Trophoblast cell (in vitro differentiated cells and primary cell): ENCODE measurements around the gene PPL.
A peak's percentile ranks its signal among the peaks of the same experiment; 100 is the strongest.

Experiments
- DNase-seq, 2 donors: peaks; one replicate each; pipeline ENCODE4 v3.0.0-alpha.2; 2016
- H2AFZ ChIP-seq: 2 replicates; pipeline ENCODE4 v1.6.1; 2013; ENCODE audit warnings: low read length, moderate library complexity, mild to moderate bottlenecking; ENCODE audit not compliant: insufficient read depth, poor library complexity
- H2AK5ac ChIP-seq: 2 replicates; pipeline ENCODE4 v1.6.1; 2013; ENCODE audit warnings: mild to moderate bottlenecking, low read length
- H2BK120ac ChIP-seq: 2 replicates; pipeline ENCODE4 v1.6.1; 2013; ENCODE audit warnings: low read length, mild to moderate bottlenecking, moderate library complexity; ENCODE audit not compliant: insufficient read depth, poor library complexity
- H2BK12ac ChIP-seq: 2 replicates; pipeline ENCODE4 v1.6.1; 2013; ENCODE audit warnings: mild to moderate bottlenecking, low read length, moderate library complexity
- H2BK5ac ChIP-seq: 2 replicates; pipeline ENCODE4 v1.6.1; 2013; ENCODE audit warnings: low read length, low read depth, moderate library complexity, mild to moderate bottlenecking; ENCODE audit not compliant: poor library complexity
- H3K14ac ChIP-seq: 2 replicates; pipeline ENCODE4 v1.6.1; 2013; ENCODE audit warnings: mild to moderate bottlenecking, low read length
- H3K18ac ChIP-seq: 2 replicates; pipeline ENCODE4 v1.6.1; 2013; ENCODE audit warnings: mild to moderate bottlenecking, low read length
- H3K23ac ChIP-seq: 2 replicates; pipeline ENCODE4 v1.6.1; 2013; ENCODE audit warnings: low read length
- H3K27ac ChIP-seq: 2 replicates; pipeline ENCODE4 v1.5.1; 2013; ENCODE audit warnings: low read depth, mild to moderate bottlenecking, inconsistent platforms, low read length, moderate library complexity
- H3K27me3 ChIP-seq: 2 replicates; pipeline ENCODE4 v1.6.1; 2013; ENCODE audit warnings: inconsistent platforms, mild to moderate bottlenecking, low read length, moderate library complexity; ENCODE audit not compliant: insufficient read depth
- H3K36me3 ChIP-seq, 2 experiments: 1 replicate in 1 of 2; 2 replicates in 1 of 2; pipeline ENCODE4 v1.6.1; 2013; ENCODE audit warnings: low read length in 2 of 2, mild to moderate bottlenecking in 2 of 2, moderate library complexity in 1 of 2; ENCODE audit not compliant: insufficient read depth in 2 of 2, control insufficient read depth in 1 of 2
- H3K4ac ChIP-seq: 2 replicates; pipeline ENCODE4 v1.6.1; 2013; ENCODE audit warnings: low read depth, mild to moderate bottlenecking, low read length, moderate library complexity
- H3K4me1 ChIP-seq, 2 experiments: 1 replicate in 1 of 2; 2 replicates in 1 of 2; pipeline ENCODE4 v1.6.1; 2013; ENCODE audit warnings: low read length in 2 of 2, mild to moderate bottlenecking in 2 of 2, moderate library complexity in 1 of 2; ENCODE audit not compliant: insufficient read depth in 2 of 2, control insufficient read depth in 1 of 2
- H3K4me2 ChIP-seq: 2 replicates; pipeline ENCODE4 v1.6.1; 2013; ENCODE audit warnings: inconsistent platforms, mild to moderate bottlenecking, low read length, moderate library complexity
- H3K4me3 ChIP-seq: 2 replicates; pipeline ENCODE4 v1.5.1; 2013; ENCODE audit warnings: mild to moderate bottlenecking, low read depth, low read length, inconsistent platforms
- H3K79me1 ChIP-seq: one replicate; pipeline ENCODE4 v1.6.1; 2013; ENCODE audit warnings: low read length
- H3K79me2 ChIP-seq: 2 replicates; pipeline ENCODE4 v1.6.1; 2013; ENCODE audit warnings: low read length, mild to moderate bottlenecking; ENCODE audit not compliant: control insufficient read depth, insufficient read depth, poor library complexity
- H3K9ac ChIP-seq: 2 replicates; pipeline ENCODE4 v1.6.1; 2013; ENCODE audit warnings: mild to moderate bottlenecking, low read length
- H3K9me3 ChIP-seq: 2 replicates; pipeline ENCODE4 v1.6.1; 2013; ENCODE audit warnings: low read depth, mild to moderate bottlenecking, control low read depth, inconsistent platforms, low read length; ENCODE audit not compliant: insufficient read depth
- H4K12ac ChIP-seq: 2 replicates; pipeline ENCODE4 v1.6.1; 2013; ENCODE audit warnings: low read depth, mild to moderate bottlenecking, low read length, moderate library complexity
- H4K8ac ChIP-seq: 2 replicates; pipeline ENCODE4 v1.6.1; 2013; ENCODE audit warnings: low read depth, mild to moderate bottlenecking, low read length, moderate library complexity
- H4K91ac ChIP-seq: one replicate; pipeline ENCODE4 v1.6.1; 2013; ENCODE audit warnings: low read depth, mild to moderate bottlenecking, low read length, moderate library complexity
- WGBS: extraction: QIAGEN DNeasy Blood & Tissue Kit; methylation state at CpG from one replicate; pipeline ENCODE4 v1.1.7; 2013; ENCODE audit warnings: missing lambda C conversion rate; ENCODE audit not compliant: insufficient read length, insufficient coverage; ENCODE audit errors: extremely low coverage; 5-methylcytosine and 5-hydroxymethylcytosine counted together

The PPL gene

DNA sequence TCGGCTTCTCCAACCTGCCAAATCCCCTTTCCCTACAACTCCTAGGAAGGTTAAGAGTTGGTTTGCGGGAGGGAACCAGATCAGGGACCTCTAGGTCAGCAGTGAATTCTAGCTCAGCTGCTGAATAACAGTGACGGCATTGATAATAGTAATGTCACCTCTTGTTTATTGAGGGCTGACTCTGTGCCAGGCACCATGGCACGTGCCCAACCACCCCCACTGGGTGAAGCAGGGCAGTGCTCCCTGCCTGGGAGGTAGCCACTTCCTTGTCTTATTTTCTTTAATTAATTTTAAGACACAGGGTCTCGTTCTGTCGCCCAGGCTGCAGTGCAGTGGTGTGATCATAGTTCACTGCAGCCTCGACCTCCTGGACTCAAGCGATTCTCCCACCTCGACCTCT lies 5.5 kb upstream of the PPL start:
- no peak for DNase-seq
- Histone ChIP-seq H4K8ac (no peak overlapping the region), H3K14ac (no peak overlapping the region), H2AFZ (no peak overlapping the region), H2BK120ac (peak overlapping the region; percentile 61), H3K9ac (no peak overlapping the region), H3K4me3 (no peak overlapping the region), H3K79me2 (no peaks in the 10 kb centered on the region), H3K23ac (no peak overlapping the region), H2BK12ac (no peak overlapping the region), H3K18ac (no peak overlapping the region), H3K9me3 (no peaks in the 10 kb centered on the region), H4K12ac (no peak overlapping the region), H4K91ac (peak overlapping the region; percentile 12), H3K4ac (no peak overlapping the region), H3K36me3 (no peaks in the 10 kb centered on the region), H3K4me1 (peaks cover 24 to 31% of the 10 kb centered on the region in 2 experiments), H2BK5ac (no peak overlapping the region), H3K79me1 (peaks cover 5% of the 10 kb centered on the region), H3K4me2 (no peak overlapping the region), H3K27ac (no peak overlapping the region), H3K27me3 (no peaks in the 10 kb centered on the region), H2AK5ac (peak overlapping the region; percentile 56)
- no CpG with 5 or more reads among the region's 9 CpGs for WGBS

- H4K12ac ChIP-seq: no peak overlapping the region
- WGBS: no CpG with 5 or more reads among the region's 7 CpGs
- H3K23ac ChIP-seq: no peak overlapping the region
These were observed 3.8 kb upstream of the PPL start for GRCh38 chr16:4940719-4941118.

DNA sequence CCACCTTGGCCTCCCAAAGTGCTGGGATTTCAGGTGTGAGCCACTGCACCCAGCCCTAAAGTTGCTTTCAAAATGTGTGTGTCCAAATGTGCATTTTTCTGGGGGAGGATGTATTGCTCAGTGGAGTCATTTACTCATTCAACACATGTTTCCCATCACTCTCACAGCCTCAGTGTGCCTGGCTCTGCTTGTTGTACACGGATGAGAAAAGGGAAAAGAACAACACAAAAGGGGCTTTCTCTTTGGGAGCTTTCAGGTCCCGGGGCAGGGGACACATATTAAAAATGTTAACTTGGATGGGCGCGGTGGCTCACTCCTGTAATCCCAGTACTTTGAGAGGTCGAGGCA lies 1.7 kb upstream of the PPL start:
- no peak overlapping the region for H3K4ac ChIP-seq
- peaks cover 10% of the 10 kb centered on the region for H3K79me1 ChIP-seq
- H3K23ac ChIP-seq: no peak overlapping the region
- no peak overlapping the region for H3K18ac ChIP-seq
- H2BK12ac ChIP-seq: no peak overlapping the region
- H3K14ac ChIP-seq: no peak overlapping the region
- H3K36me3 ChIP-seq: no peaks in the 10 kb centered on the region
- H3K27me3 ChIP-seq: no peaks in the 10 kb centered on the region
- DNase-seq: no peak
- no CpG with 5 or more reads among the region's 5 CpGs for WGBS
- no peak overlapping the region for H4K12ac ChIP-seq
- no peak overlapping the region for H4K91ac ChIP-seq
- no peak overlapping the region for H3K4me2 ChIP-seq
- no peaks in the 10 kb centered on the region for H3K9me3 ChIP-seq
- no peak overlapping the region for H3K4me3 ChIP-seq
- no peaks in the 10 kb centered on the region for H3K79me2 ChIP-seq
- no peak overlapping the region for H3K27ac ChIP-seq
- no peak overlapping the region for H4K8ac ChIP-seq
- no peak overlapping the region for H2AK5ac ChIP-seq
- no peak overlapping the region for H2BK5ac ChIP-seq
- H3K4me1 ChIP-seq: peaks cover 11 to 19% of the 10 kb centered on the region in 2 experiments
- H2AFZ ChIP-seq: no peak overlapping the region
- H2BK120ac ChIP-seq: no peak overlapping the region
- H3K9ac ChIP-seq: no peak overlapping the region

More at GRCh38 chr16:4940719-4941118, 3.8 kb upstream of the PPL start:
- Histone ChIP-seq H3K9me3 (no peaks in the 10 kb centered on the region), H3K36me3 (no peaks in the 10 kb centered on the region), H2BK5ac (no peak overlapping the region), H3K27me3 (no peaks in the 10 kb centered on the region), H2BK120ac (no peak overlapping the region), H2AFZ (no peak overlapping the region), H2AK5ac (no peak overlapping the region), H3K4ac (no peak overlapping the region), H3K79me1 (peaks cover 10% of the 10 kb centered on the region), H4K8ac (no peak overlapping the region), H3K4me2 (no peak overlapping the region), H3K14ac (no peak overlapping the region), H3K79me2 (no peaks in the 10 kb centered on the region), H3K18ac (no peak overlapping the region), H3K4me3 (no peak overlapping the region), H2BK12ac (no peak overlapping the region), H3K27ac (no peak overlapping the region), H3K4me1 (peaks cover 26 to 38% of the 10 kb centered on the region in 2 experiments), H3K9ac (no peak overlapping the region), H4K91ac (no peak overlapping the region)
- DNase-seq: no peak

DNA sequence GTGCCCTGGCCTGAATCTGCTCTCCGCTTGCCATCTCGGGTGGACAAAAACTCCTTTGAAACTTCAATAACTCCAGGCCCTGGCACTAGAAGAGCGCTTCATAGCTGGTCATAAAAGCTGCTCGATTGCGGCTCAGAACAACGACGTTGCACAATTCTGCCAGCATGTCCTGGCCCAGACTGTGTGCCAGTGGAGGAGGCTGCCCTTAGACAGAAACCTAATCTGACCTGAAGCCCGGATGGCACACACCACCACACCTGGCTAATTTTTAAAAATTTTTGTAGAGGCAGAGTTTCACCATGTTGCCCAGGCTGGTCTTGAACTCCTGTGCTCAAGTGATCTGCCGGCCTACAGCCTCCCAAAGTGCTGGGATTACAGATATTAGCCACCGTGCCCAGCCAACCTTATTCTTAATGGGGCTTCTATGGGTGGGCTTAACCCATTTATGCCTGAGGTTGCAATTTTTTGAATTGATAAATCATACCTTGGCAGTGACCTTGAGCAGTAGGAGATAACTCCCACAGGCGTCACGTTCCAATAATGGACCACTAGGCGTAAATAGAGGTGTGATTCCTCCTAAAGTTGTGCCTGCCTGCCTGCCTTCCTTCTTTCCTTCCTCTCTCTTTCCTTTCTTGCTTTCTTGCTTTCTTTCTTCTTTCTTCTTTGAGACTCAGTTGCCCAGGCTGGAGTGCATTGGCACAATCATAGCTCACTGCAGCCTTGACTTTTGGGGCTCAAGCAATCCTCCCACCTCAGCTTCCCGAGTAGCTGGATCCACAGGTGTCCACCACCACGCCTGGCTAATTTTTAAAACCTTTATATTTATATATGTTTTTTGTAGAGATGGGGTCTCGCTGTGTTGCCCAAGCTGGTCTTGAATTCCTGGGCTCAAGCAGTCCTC lies 1.1 kb upstream of the PPL start:
- H3K27me3 ChIP-seq: no peaks in the 10 kb centered on the region
- peak overlapping the region; percentile 61 for H3K4me2 ChIP-seq
- peak overlapping the region; percentile 56 for H4K91ac ChIP-seq
- WGBS: no CpG with 5 or more reads among the region's 16 CpGs
- no peak for DNase-seq
- H2BK12ac ChIP-seq: no peak overlapping the region
- no peak overlapping the region for H3K4ac ChIP-seq
- H3K36me3 ChIP-seq: no peaks in the 10 kb centered on the region
- H2BK5ac ChIP-seq: no peak overlapping the region
- H3K4me3 ChIP-seq: peak overlapping the region; percentile 43
- peak overlapping the region; percentile 95 for H4K8ac ChIP-seq
- H3K18ac ChIP-seq: no peak overlapping the region
- H3K79me1 ChIP-seq: peaks cover 8% of the 10 kb centered on the region
- H3K4me1 ChIP-seq: peaks cover 5 to 13% of the 10 kb centered on the region in 2 experiments
- no peak overlapping the region for H3K23ac ChIP-seq
- H2AK5ac ChIP-seq: no peak overlapping the region
- H3K27ac ChIP-seq: no peak overlapping the region
- no peak overlapping the region for H4K12ac ChIP-seq
- no peak overlapping the region for H2AFZ ChIP-seq
- no peaks in the 10 kb centered on the region for H3K79me2 ChIP-seq
- no peak overlapping the region for H2BK120ac ChIP-seq
- no peaks in the 10 kb centered on the region for H3K9me3 ChIP-seq
- H3K14ac ChIP-seq: no peak overlapping the region
- no peak overlapping the region for H3K9ac ChIP-seq
